ENCODE measurements around the gene RPL28.
"Not testable (repeated sequence)": the region's sequence is repeated elsewhere in the genome, so short reads cannot be mapped to it uniquely, and the experiment has no call there.

The RPL28 gene

DNA sequence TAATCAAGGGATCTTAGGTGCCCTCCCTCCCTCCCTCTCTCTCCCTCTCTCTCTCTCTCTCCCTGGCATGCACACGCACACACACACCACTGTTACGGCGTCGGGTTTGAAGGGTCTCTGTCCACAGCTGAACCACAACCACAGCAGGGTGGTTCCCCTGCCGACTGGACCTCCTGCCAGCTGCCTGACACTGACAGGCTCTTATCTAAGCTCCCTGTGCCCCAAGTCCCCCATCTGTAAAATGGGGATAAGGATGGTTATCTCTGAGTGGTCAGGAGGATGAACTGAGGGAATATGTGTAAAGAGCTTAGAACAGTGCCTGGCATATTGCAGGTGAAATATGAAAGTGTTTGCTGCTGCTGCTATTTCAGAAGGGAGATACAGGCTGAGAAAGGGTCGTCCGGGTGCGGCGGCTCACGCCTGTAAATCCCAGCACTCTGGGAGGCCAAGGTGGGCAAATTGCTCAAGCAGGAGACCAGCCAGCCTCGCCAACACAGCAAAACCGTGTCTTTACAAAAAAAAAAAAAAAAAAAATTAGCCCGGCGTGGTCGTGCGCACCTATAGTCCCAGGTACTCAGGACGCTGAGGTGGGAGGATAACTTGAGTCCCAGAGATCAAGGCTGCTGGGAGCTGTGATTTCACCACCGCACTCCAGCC lies 58.2 kb downstream of the RPL28 start:
- H3K4me3 ChIP-seq (ENCODE audit: low read depth, low read length): no peak overlapping the region
- TF ChIP-seq, protein P1, sequence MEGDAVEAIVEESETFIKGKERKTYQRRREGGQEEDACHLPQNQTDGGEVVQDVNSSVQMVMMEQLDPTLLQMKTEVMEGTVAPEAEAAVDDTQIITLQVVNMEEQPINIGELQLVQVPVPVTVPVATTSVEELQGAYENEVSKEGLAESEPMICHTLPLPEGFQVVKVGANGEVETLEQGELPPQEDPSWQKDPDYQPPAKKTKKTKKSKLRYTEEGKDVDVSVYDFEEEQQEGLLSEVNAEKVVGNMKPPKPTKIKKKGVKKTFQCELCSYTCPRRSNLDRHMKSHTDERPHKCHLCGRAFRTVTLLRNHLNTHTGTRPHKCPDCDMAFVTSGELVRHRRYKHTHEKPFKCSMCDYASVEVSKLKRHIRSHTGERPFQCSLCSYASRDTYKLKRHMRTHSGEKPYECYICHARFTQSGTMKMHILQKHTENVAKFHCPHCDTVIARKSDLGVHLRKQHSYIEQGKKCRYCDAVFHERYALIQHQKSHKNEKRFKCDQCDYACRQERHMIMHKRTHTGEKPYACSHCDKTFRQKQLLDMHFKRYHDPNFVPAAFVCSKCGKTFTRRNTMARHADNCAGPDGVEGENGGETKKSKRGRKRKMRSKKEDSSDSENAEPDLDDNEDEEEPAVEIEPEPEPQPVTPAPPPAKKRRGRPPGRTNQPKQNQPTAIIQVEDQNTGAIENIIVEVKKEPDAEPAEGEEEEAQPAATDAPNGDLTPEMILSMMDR (IDR thresholded peaks at IDR 0.05; ENCODE audit: borderline replicate concordance, insufficient read depth, low read depth, low read length): no peak

DNA sequence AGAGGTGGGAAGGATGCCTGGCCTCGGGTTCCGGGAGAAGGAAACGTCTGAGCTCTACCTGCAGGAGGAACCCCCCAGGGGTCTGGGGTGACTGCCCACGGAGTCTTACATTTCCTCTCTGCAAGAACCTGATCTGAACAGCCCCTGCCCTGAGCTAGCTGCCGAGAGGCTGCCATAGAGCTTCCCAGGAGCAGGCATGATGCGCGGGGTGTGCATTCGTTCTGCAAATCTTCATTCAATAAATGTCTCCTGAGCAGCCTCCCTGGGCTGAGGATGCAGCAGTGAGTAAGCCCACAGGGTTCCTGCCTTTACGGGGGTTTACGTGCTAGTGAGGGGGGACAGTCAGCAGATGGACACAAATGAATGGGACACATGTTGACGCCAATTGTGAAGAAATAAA lies 58.9 kb downstream of the RPL28 start:
- TF ChIP-seq, protein P1 (IDR thresholded peaks at IDR 0.05; ENCODE audit: borderline replicate concordance, insufficient read depth, low read depth, low read length): no peak
- H3K4me3 ChIP-seq (ENCODE audit: low read depth, low read length): no peak overlapping the region

DNA sequence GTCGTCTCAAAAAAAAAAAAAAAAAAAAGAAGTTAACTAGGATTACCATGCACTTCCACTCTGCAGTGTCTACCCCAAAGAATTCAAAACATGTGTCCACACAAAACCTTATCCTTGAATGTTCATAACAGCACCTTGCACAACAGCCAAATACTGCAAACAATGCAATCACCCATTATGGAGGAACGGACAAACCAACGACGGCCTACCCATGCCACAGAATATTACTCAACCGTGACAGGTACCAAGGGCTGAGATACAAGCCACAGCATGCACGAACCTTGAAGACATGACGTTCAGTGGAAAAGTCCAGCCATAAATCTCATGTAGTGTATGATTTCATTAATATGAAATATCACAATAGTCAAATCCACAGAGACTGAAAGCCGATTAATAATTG lies 60.3 kb downstream of the RPL28 start:
- H3K4me3 ChIP-seq (ENCODE audit: low read depth, low read length): no peak overlapping the region
- TF ChIP-seq, protein P1 (IDR thresholded peaks at IDR 0.05; ENCODE audit: borderline replicate concordance, insufficient read depth, low read depth, low read length): no peak

DNA sequence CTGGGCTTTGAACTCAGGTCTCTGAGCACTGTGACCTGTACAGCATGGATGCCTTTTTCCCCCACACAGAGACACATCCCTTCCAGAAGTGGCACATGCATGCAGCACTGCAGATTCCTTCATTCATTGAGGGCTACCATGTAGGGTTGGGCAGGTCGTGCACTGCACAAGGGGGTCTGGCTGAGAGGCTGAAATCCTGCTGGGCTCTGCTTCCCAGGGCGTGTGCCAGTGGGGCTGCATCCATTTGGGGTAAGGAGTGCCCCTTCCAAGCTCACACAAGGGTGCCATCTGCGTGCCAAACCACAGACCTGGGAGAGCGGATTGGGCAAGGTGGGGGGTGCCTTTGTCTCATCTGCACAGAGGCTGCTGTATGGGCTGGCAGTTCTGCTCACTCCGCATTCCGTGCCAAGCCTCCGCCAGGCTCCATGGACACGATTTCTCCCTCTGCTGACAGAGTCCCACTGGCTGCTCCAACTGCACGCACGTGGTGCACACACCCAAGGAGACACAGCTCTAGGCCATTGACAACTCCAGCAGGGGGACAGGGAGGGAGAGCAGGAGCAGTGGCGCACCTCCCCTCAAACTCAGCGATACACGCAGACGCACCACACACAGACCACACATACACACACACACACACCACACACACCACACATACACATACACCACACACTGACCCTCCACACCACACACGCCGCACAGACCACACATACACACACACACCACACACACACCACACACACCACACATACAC lies 61.9 kb downstream of the RPL28 start:
- TF ChIP-seq, protein P1 (IDR thresholded peaks at IDR 0.05; ENCODE audit: borderline replicate concordance, insufficient read depth, low read depth, low read length): no peak
- no peak overlapping the region for H3K4me3 ChIP-seq (ENCODE audit: low read depth, low read length)

DNA sequence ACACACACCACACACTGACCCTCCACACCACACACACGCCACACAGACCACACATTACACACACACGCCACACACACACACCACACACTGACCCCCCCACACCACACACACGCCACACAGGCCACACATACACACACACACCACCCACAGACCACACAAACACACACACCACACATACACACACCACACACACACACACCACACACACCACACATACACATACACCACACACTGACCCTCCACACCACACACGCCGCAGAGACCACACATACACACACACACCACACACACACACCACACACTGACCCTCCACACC lies 62.4 kb downstream of the RPL28 start:
- H3K4me3 ChIP-seq (ENCODE audit: low read depth, low read length): not testable (repeated sequence)

DNA sequence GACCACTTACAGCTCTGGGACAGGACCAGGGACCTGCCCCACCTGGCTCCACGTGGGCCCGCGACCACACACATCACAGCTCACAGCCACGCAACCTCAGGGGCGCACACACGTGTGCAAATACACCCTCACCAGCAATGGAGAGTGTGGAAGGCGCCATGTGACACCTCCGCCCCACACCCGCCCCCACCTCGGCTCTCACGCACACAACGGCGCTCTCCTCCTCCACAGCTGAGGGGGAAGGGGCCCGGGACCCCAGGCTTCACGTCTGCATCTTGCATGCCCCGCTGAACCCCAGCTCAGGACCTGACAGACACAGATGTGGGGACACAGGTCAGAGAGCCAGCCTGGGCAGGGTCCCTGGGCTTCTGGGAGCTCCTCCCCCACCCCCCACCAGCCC lies 63.7 kb downstream of the RPL28 start:
- TF ChIP-seq, protein P1 (IDR thresholded peaks at IDR 0.05; ENCODE audit: borderline replicate concordance, insufficient read depth, low read depth, low read length): no peak
- no peak overlapping the region for H3K4me3 ChIP-seq (ENCODE audit: low read depth, low read length)

DNA sequence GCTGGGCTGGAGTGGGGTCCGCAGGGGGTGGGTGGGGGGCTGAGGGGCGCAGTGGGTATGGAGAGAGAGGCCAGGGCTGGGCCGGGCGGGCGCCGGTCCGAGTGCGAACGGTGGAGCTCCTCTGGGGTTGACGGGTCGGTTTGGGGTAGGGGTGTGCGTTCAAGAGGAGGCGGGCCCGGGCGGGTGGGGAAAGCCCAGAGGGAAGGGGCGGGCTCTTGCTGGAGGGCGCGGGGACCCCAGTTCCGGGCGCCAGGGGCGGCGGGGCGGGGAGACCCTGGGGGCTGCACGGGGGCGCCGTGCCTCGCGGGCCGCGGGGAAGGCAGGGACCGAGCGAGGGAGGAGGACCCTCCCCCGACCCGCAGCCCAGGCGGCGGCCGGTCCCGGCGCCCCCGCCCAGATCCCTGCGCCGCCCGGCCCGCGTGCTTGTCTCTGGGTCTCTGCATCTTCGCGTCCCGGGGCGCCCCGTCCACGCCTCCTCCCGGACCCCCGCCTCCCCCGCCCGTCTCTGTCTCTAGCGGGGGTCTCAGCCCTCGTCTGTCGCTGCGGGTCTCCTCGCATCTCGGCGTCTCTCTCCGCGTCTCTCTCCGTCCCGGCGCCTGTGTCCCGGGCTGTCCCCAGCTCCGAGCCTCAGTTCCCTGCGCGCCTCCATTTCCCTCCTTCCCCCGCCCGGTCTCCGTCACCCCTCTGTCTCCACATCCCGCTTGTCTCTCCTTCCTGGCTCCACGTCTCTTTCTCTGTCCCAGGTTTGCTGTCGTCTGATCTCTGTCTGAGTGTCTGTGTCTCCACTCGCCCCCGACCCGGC lies 65.6 kb downstream of the RPL28 start:
- H3K4me3 ChIP-seq (ENCODE audit: low read depth, low read length): no peak overlapping the region
- TF ChIP-seq, protein P1 (IDR thresholded peaks at IDR 0.05; ENCODE audit: borderline replicate concordance, insufficient read depth, low read depth, low read length): no peak
